ENCODE results near the gene PER1. TPM values are rescaled to one million over a fixed set of nuclear protein-coding genes. Genes with fewer than 3 reads are reported as not detected.

The PER1 gene
- total RNA-seq, 1 experiment from 2014 or later, result 36.5 TPM

GRCh38 chr17:8131844-8132441 is 20.3 kb downstream of the PER1 start:
- Histone ChIP-seq H3K9me3 (ENCODE audit: control insufficient read depth, low read depth, low read length) (no peaks in the 10 kb centered on the region), H4K20me1 (ENCODE audit: control insufficient read depth, insufficient read depth, insufficient read length) (no peaks in the 10 kb centered on the region), H2BK15ac (ENCODE audit: low read depth, low read length) (no peak overlapping the region), H3K4me1 (ENCODE audit: insufficient read depth, low read length) (no peaks in the 10 kb centered on the region), H2BK20ac (ENCODE audit: low read depth, low read length, poor library complexity, severe bottlenecking) (no peak overlapping the region), H4K91ac (ENCODE audit: insufficient read length, low read depth, low read length) (no peak overlapping the region), H3K23ac (ENCODE audit: insufficient read length, low read depth, low read length) (no peak overlapping the region), H2AK5ac (ENCODE audit: insufficient read length, low read length) (peak overlapping the region; percentile 35), H3K4me2 (ENCODE audit: insufficient read depth, insufficient read length, low read length) (no peak overlapping the region), H3K9ac (ENCODE audit: extremely low read depth, insufficient read length, low read length) (no peak overlapping the region), H2BK5ac (ENCODE audit: insufficient read length, low read length) (no peak overlapping the region), H2AFZ (ENCODE audit: low read length) (no peak overlapping the region), H3K79me1 (ENCODE audit: insufficient read depth, low read depth, low read length, poor library complexity, severe bottlenecking) (no peaks in the 10 kb centered on the region), H4K8ac (replicated peaks; ENCODE audit: insufficient read length, low read depth, low read length) (no peak overlapping the region), H2BK12ac (ENCODE audit: insufficient read length, low read depth, low read length) (no peak overlapping the region), H3K14ac (ENCODE audit: insufficient read depth, low read length) (no peak overlapping the region), H3K18ac (ENCODE audit: insufficient read length, low read depth, low read length) (no peak overlapping the region), H3K56ac (ENCODE audit: insufficient read length, low read depth, low read length) (no peak overlapping the region), H3K27ac (ENCODE audit: insufficient read length, low read depth, low read length) (no peak overlapping the region), H3T11ph (ENCODE audit: low read length) (no peak overlapping the region), H3K23me2 (ENCODE audit: insufficient read length, low read depth, low read length, poor library complexity, severe bottlenecking) (no peaks in the 10 kb centered on the region), H3K27me3 (ENCODE audit: insufficient read depth, low read length) (peaks cover 4% of the 10 kb centered on the region; the same call in 1 of the 2 replicates), H2BK120ac (ENCODE audit: low read depth, low read length, poor library complexity, severe bottlenecking) (no peak overlapping the region), H4K5ac (ENCODE audit: insufficient read length, low read depth, low read length) (no peak overlapping the region), H3K79me2 (ENCODE audit: insufficient read depth, low read length) (no peaks in the 10 kb centered on the region), H3K4ac (ENCODE audit: low read depth, low read length) (no peak overlapping the region)
- WGBS (ENCODE audit: extremely low coverage, insufficient read length, low lambda C conversion rate), result no CpG with 5 or more reads among the region's 3 CpGs
- Mint-ChIP-seq H3K27me3 (ENCODE audit: low read depth) (peaks cover 43% of the 10 kb centered on the region), H3K4me3 (no peak overlapping the region), H3K36me3 (ENCODE audit: insufficient read depth in 1 of 3, low read depth in 3 of 3) (no peaks in the 10 kb centered on the region), H3K4me1 (peaks cover 9 to 25% of the 10 kb centered on the region in 2 experiments), H3K27ac (no peak overlapping the region), H3K9me3 (peaks cover 0 to 3% of the 10 kb centered on the region in 2 experiments; a peak in 1 of 5 replicates)
- no peak for TF ChIP-seq CTCF (conservative IDR thresholded peaks at IDR 0.05)
- no peak for DNase-seq
